Measurements from ENCODE around the gene PIH1D1. TPM values are rescaled to one million over a fixed set of nuclear protein-coding genes. Genes with fewer than 3 reads are reported as not detected.

The PIH1D1 gene
- total and polyA plus RNA-seq, 7 experiments from 2014 or later = 62.7 to 183 (median 147) TPM

DNA sequence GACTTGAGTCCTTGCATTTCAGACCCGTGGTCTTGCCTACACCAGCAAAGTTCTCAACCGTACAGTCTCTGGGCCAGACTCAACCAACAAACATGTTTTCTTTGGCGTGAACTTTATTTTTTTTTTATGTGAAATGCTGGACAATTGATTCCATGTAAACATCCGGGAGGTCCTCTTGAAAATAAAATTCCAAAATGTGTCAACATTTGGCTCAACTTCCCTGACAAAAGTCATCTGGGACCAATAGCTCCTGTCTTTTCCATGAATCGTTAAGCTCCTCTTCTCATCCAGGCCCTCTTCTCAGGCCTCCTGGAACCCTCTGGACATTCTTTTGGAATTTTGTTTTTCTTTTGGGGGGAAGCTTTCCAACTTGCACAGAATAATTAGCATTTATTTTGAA is 4.2 kb upstream of the PIH1D1 start:
- no peak for DNase-seq
- peaks cover 9 to 18% of the 10 kb centered on the region in 2 donors for H3K4me1 ChIP-seq (ENCODE audit: control insufficient read depth in 2 of 2, insufficient read depth in 2 of 2, low read length in 2 of 2)
- no peaks in the 10 kb centered on the region for H3K27me3 ChIP-seq (ENCODE audit: control insufficient read depth in 2 of 2, insufficient read depth in 2 of 2, low read length in 2 of 2)
- no peak overlapping the region for H3K4me3 ChIP-seq (ENCODE audit: low read length)
- no peak overlapping the region for H3K27ac ChIP-seq (ENCODE audit: low read depth, low read length)
- no peaks in the 10 kb centered on the region for H3K9me3 ChIP-seq (ENCODE audit: control insufficient read depth in 2 of 3, low read length in 3 of 3)
- no peak for ATAC-seq
- Mint-ChIP-seq H3K9me3 (peaks cover 0 to 5% (median 0%) of the 10 kb centered on the region in 11 donors), H3K27ac (peak overlapping the region in 6 of 9 donors; percentile 11 to 75 (median 35)), H3K36me3 (peaks cover 8 to 19% (median 10%) of the 10 kb centered on the region in 5 donors), H3K4me1 (peaks cover 17 to 45% (median 37%) of the 10 kb centered on the region in 7 donors), H3K27me3 (no peaks in the 10 kb centered on the region), H3K4me3 (peak overlapping the region in 3 of 10 donors; percentile 38 to 45 (median 42))
- H3K36me3 ChIP-seq (ENCODE audit: control insufficient read depth in 2 of 3, insufficient read depth in 3 of 3, low read length in 3 of 3) = peaks cover 0 to 37% (median 0%) of the 10 kb centered on the region in 3 experiments
- ChIA-PET POLR2A (interaction anchor here (1.1 to 15.5 kb wide), 4 partner anchors 10 to 44 kb away, joined by 3 to 226 read pairs (median 10); partner anchors contain the start of gene FLT3LG), CTCF (interaction anchor here (1.4 to 12.2 kb wide), 2 partner anchors 9 to 16 kb away, joined by 3 to 83 read pairs; partner anchors contain the start of gene FLT3LG)
- intact Hi-C loops (cut with micrococcal nuclease) = no loop called here

DNA sequence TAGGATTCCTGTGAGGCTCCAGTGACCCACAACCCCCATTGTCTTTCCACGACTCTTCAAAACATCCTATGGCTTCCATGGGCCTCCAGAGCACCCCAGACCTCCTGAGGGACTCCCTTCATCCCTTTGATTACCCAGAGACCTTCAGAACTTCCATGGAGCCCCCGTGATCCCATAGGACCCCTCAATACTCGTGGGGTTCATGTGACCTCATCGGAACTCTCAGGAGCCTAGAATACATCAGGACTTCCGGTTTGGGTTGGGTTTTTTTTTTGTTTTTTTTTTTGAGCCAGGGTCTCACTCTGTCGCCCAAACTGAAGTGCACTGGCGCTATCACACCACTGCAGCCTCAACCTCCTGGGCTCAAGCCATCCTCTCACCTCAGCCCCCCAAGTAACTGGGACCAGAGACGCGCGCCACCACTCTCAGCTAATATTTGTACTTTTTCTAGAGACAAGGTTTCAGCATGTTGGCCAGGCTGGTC is 2.2 kb upstream of the PIH1D1 start:
- ATAC-seq (no peak), DNase-seq (no peak)
- Mint-ChIP-seq H3K4me1 (peaks cover 31 to 64% (median 50%) of the 10 kb centered on the region in 7 donors), H3K27ac (peak overlapping the region; percentile 92 to 100 (median 99)), H3K4me3 (peak overlapping the region; percentile 90 to 100 (median 96)), H3K27me3 (no peaks in the 10 kb centered on the region), H3K9me3 (peaks cover 0 to 5% (median 0%) of the 10 kb centered on the region in 11 donors), H3K36me3 (peaks cover 8 to 26% (median 10%) of the 10 kb centered on the region in 5 donors)
- peaks cover 0 to 25% (median 0%) of the 10 kb centered on the region in 3 experiments for H3K36me3 ChIP-seq (ENCODE audit: control insufficient read depth in 2 of 3, insufficient read depth in 3 of 3, low read length in 3 of 3)
- peak overlapping the region; percentile 84 for H3K4me3 ChIP-seq (ENCODE audit: low read length)
- intact Hi-C loops (cut with micrococcal nuclease) = loop anchor here (1.0 to 5.0 kb wide), 19 partner anchors 10 to 1131 kb away; partner anchors contain the start of genes FLT3LG (in 2 of the 2), GYS1 (in 2 of the 2), RPS11 (in 2 of the 2) and RUVBL2 (in 2 of the 2)
- POLR2A ChIA-PET = interaction anchor here (0.6 to 15.5 kb wide), 16 partner anchors 11 to 835 kb away, joined by 3 to 226 read pairs (median 8); partner anchors contain the start of genes FLT3LG, GFY, NOSIP and PRR12
- peaks cover 15 to 26% of the 10 kb centered on the region in 2 donors for H3K4me1 ChIP-seq (ENCODE audit: control insufficient read depth in 2 of 2, insufficient read depth in 2 of 2, low read length in 2 of 2)
- CTCF ChIA-PET = interaction anchor here (1.0 to 12.2 kb wide), 4 partner anchors 13 to 62 kb away, joined by 3 to 83 read pairs (median 8); partner anchors contain the start of gene FLT3LG
- H3K27me3 ChIP-seq (ENCODE audit: control insufficient read depth in 2 of 2, insufficient read depth in 2 of 2, low read length in 2 of 2) = no peaks in the 10 kb centered on the region
- peak overlapping the region; percentile 95 for H3K27ac ChIP-seq (ENCODE audit: low read depth, low read length)
- H3K9me3 ChIP-seq (ENCODE audit: control insufficient read depth in 2 of 3, low read length in 3 of 3) = no peaks in the 10 kb centered on the region

DNA sequence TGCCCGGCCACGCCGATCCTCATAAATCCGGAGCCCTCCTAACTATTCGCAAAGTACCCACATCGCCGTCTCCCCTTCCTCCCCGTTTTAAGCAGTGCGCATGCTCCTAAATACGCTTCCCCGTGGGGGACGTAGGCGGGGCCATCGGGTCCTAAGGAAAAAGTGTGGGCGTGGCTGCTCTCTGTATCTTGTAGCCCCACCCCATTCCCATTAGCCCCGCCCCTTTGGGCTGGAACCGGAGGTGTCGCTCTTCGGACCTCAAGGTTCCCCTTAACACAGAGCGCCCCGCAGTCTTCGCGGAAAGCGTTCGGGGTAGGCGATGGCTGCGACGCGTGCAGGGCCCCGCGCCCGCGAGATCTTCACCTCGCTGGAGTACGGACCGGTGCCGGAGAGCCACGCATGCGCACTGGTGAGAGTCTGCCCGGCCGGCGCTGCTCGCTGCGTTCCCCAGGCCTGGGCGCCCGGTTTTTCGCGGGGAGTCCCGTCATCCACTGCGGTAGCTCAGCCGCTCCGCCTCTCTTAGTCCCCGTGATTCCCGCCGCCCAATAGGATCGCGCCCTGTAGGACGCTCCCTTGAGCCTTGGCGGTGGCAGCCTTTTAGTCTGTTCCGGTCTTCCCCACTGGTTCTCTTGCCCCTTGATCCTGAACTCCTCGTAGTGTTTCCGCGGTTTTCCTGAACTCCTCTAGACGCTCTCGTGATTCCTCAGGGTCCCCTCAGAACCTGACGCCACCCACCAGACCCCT is 1.6 kb upstream of the PIH1D1 start, which contains the start of gene ALDH16A1:
Gene ALDH16A1 (plus strand): TSS at position 213 of the 744 bp plus-strand sequence. CDS start 107 bp downstream, at position 320.
- H3K9me3 Mint-ChIP-seq = peaks cover 0 to 5% (median 0%) of the 10 kb centered on the region in 11 donors
- H3K27ac ChIP-seq (ENCODE audit: low read depth, low read length) = peak within 1 kb of the TSS; percentile 95
- H3K4me3 Mint-ChIP-seq = peak within 1 kb of the TSS; percentile 95 to 100 (median 99)
- ATAC-seq (peak; percentile 92), DNase-seq (peak; percentile 97 to 99 (median 98))
- no peaks in the 10 kb centered on the region for H3K9me3 ChIP-seq (ENCODE audit: control insufficient read depth in 2 of 3, low read length in 3 of 3)
- H3K4me1 ChIP-seq (ENCODE audit: control insufficient read depth in 2 of 2, insufficient read depth in 2 of 2, low read length in 2 of 2) = peaks cover 15 to 26% of the 10 kb centered on the region in 2 donors
- peaks cover 12 to 30% (median 16%) of the 10 kb centered on the region in 5 donors for H3K36me3 Mint-ChIP-seq
- intact Hi-C loops (cut with micrococcal nuclease) = loop anchor here (1.0 to 5.0 kb wide), 19 partner anchors 10 to 1131 kb away; partner anchors contain the start of genes FLT3LG (in 2 of the 2), GYS1 (in 2 of the 2), RPS11 (in 2 of the 2) and RUVBL2 (in 2 of the 2)
- H3K4me1 Mint-ChIP-seq = peaks cover 35 to 71% (median 56%) of the 10 kb centered on the region in 7 donors
- no peaks in the 10 kb centered on the region for H3K27me3 ChIP-seq (ENCODE audit: control insufficient read depth in 2 of 2, insufficient read depth in 2 of 2, low read length in 2 of 2)
- no peaks in the 10 kb centered on the region for H3K27me3 Mint-ChIP-seq
- peak within 1 kb of the TSS; percentile 92 to 100 (median 99) for H3K27ac Mint-ChIP-seq
- ChIA-PET CTCF (interaction anchor here (0.6 to 12.2 kb wide), 5 partner anchors 13 to 89 kb away, joined by 3 to 83 read pairs (median 4); partner anchors contain the start of genes DKKL1 and FLT3LG), POLR2A (interaction anchor here (0.6 to 15.5 kb wide), 18 partner anchors 12 to 834 kb away, joined by 3 to 226 read pairs (median 4); partner anchors contain the start of genes FLT3LG, GFY, NOSIP and PRR12)
- H3K36me3 ChIP-seq (ENCODE audit: control insufficient read depth in 2 of 3, insufficient read depth in 3 of 3, low read length in 3 of 3) = peaks cover 0 to 25% (median 0%) of the 10 kb centered on the region in 3 experiments
- H3K4me3 ChIP-seq (ENCODE audit: low read length) = peak within 1 kb of the TSS; percentile 85

DNA sequence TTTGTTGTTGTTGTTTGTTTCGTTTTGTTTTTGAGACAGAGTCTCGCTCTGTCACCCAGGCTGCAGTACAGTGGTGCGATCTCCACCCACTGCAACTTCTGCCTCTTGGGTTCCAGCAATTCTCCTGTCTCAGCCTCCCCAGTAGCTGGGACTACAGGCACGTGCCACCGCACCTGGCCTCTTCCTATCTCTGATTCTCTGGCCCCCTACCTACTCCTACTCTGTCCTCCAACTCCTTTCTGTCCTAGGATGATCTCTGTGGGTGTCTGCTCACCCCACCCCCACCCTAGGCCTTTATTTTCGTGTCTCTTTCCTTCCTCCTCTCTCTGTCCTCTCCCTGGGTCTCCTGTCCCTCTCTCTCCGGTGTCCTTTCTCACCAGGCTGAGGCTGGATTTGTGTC is 1.2 kb downstream of the PIH1D1 start:
- H3K4me3 ChIP-seq (ENCODE audit: low read length) = peak overlapping the region; percentile 85
- H3K36me3 ChIP-seq (ENCODE audit: control insufficient read depth in 2 of 3, insufficient read depth in 3 of 3, low read length in 3 of 3) = peaks cover 0 to 40% (median 4%) of the 10 kb centered on the region in 3 experiments
- ATAC-seq = no peak
- no peaks in the 10 kb centered on the region for H3K9me3 ChIP-seq (ENCODE audit: control insufficient read depth in 2 of 3, low read length in 3 of 3)
- Mint-ChIP-seq H3K27ac (peak overlapping the region in 7 of 9 donors; percentile 48 to 100 (median 92)), H3K27me3 (no peaks in the 10 kb centered on the region), H3K9me3 (peaks cover 0 to 5% (median 0%) of the 10 kb centered on the region in 11 donors), H3K4me3 (peak overlapping the region; percentile 87 to 100 (median 99)), H3K4me1 (peaks cover 32 to 59% (median 49%) of the 10 kb centered on the region in 7 donors), H3K36me3 (peaks cover 8 to 34% (median 12%) of the 10 kb centered on the region in 5 donors)
- CTCF ChIA-PET = interaction anchor here (0.7 to 12.2 kb wide), 2 partner anchors 21 to 1279 kb away, joined by 11 to 83 read pairs; partner anchors contain the start of gene FLT3LG
- peaks cover 15 to 26% of the 10 kb centered on the region in 2 donors for H3K4me1 ChIP-seq (ENCODE audit: control insufficient read depth in 2 of 2, insufficient read depth in 2 of 2, low read length in 2 of 2)
- H3K27ac ChIP-seq (ENCODE audit: low read depth, low read length) = no peak overlapping the region
- POLR2A ChIA-PET = interaction anchor here (0.6 to 15.5 kb wide), 8 partner anchors 12 to 190 kb away, joined by 3 to 226 read pairs (median 10); partner anchors contain the start of genes FLT3LG, RPL13A, RPS11 and RRAS
- no peak for DNase-seq
- intact Hi-C loops (cut with micrococcal nuclease) = loop anchor here (5.0 kb wide), 5 partner anchors 333 to 1128 kb away; partner anchors contain the start of genes GYS1 (in 2 of the 2), RUVBL2 (in 2 of the 2), C19orf73 (in 1 of the 2) and DBP (in 1 of the 2)
- H3K27me3 ChIP-seq (ENCODE audit: control insufficient read depth in 2 of 2, insufficient read depth in 2 of 2, low read length in 2 of 2) = no peaks in the 10 kb centered on the region

- H3K27ac Mint-ChIP-seq = peak overlapping the region in 6 of 9 donors; percentile 12 to 97 (median 57)
- peaks cover 8 to 36% (median 12%) of the 10 kb centered on the region in 5 donors for H3K36me3 Mint-ChIP-seq
These were observed 3.2 kb downstream of the PIH1D1 start for GRCh38 chr19:49448432-49448786.

More at GRCh38 chr19:49448432-49448786, 3.2 kb downstream of the PIH1D1 start:
- ChIA-PET POLR2A (interaction anchor here (0.8 to 15.5 kb wide), 4 partner anchors 17 to 73 kb away, joined by 3 to 226 read pairs (median 3); partner anchors contain the start of gene FLT3LG), CTCF (interaction anchor here (1.4 to 12.2 kb wide), 2 partner anchors 23 to 56 kb away, joined by 3 to 83 read pairs; partner anchors contain the start of gene FLT3LG)
- peaks cover 0 to 40% (median 4%) of the 10 kb centered on the region in 3 experiments for H3K36me3 ChIP-seq (ENCODE audit: control insufficient read depth in 2 of 3, insufficient read depth in 3 of 3, low read length in 3 of 3)
- H3K4me1 ChIP-seq (ENCODE audit: control insufficient read depth in 2 of 2, insufficient read depth in 2 of 2, low read length in 2 of 2) = peaks cover 13 to 20% of the 10 kb centered on the region in 2 donors
- peaks cover 0 to 3% (median 0%) of the 10 kb centered on the region in 5 donors for H3K27me3 Mint-ChIP-seq
- no peak overlapping the region for H3K4me3 ChIP-seq (ENCODE audit: low read length)
- DNase-seq (no peak), ATAC-seq (no peak)
- H3K9me3 Mint-ChIP-seq = peaks cover 0 to 5% (median 0%) of the 10 kb centered on the region in 11 donors
- H3K9me3 ChIP-seq (ENCODE audit: control insufficient read depth in 2 of 3, low read length in 3 of 3) = no peaks in the 10 kb centered on the region
- peak overlapping the region in 7 of 10 donors; percentile 11 to 100 (median 51) for H3K4me3 Mint-ChIP-seq
- H3K4me1 Mint-ChIP-seq = peaks cover 37 to 61% (median 51%) of the 10 kb centered on the region in 7 donors
- no peaks in the 10 kb centered on the region for H3K27me3 ChIP-seq (ENCODE audit: control insufficient read depth in 2 of 2, insufficient read depth in 2 of 2, low read length in 2 of 2)
- H3K27ac ChIP-seq (ENCODE audit: low read depth, low read length) = no peak overlapping the region
- intact Hi-C loops (cut with micrococcal nuclease) = loop anchor here in 1 of 2 donors (10.0 kb wide), 2 partner anchors 224 to 304 kb away; no protein-coding TSS in a partner anchor
